Measurements from ENCODE around the gene FOXE3. TPM values are rescaled to one million over a fixed set of nuclear protein-coding genes. Genes with fewer than 3 reads are reported as not detected.

The FOXE3 gene
- total and polyA plus RNA-seq, 2 of the 8 experiments (the other 6 are each of a cell fraction or from before 2014, with no cell fraction given), result 0.18 TPM; not detected in 1

DNA sequence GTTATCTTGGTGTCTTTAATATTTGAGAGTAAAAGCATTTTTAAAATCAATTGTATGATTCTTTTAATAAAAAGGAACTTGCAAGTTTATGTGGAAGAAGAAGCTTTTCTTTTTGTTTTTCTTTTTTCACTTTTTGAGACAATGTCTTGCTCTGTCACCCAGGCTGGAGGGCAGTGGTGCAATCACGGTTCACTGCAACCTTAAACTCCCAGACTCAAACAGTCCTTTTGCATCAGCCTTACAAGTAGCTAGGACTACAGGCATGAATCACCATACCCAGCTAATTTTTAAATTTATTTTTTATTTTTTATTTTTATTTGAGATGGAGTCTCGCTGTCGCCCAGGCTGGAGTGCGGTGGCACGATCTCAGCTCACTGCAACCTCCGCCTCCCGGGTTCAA lies 48.4 kb upstream of the FOXE3 start:
- Histone ChIP-seq H3K4me3 (ENCODE audit: extremely low read depth in 1 of 4, insufficient read depth in 2 of 4, low read depth in 3 of 4, low read length in 4 of 4) (no peak overlapping the region), H3K79me1 (ENCODE audit: low read depth, low read length) (no peaks in the 10 kb centered on the region), H2BK20ac (ENCODE audit: low read length) (no peak overlapping the region), H3K4me2 (ENCODE audit: insufficient read depth in 1 of 2, low read depth in 2 of 2, low read length in 2 of 2) (no peak overlapping the region), H3K14ac (ENCODE audit: insufficient read length) (no peak overlapping the region), H3K27me3 (replicated peaks in 1 of 4; ENCODE audit: control insufficient read depth in 3 of 4, extremely low read depth in 1 of 4, insufficient read depth in 3 of 4, low read length in 3 of 4) (no peaks in the 10 kb centered on the region), H4K8ac (ENCODE audit: extremely low read depth, insufficient read depth, low read length) (no peak overlapping the region), H4K5ac (ENCODE audit: insufficient read length, low read depth, low read length) (no peak overlapping the region), H3K9ac (replicated peaks in 1 of 4; ENCODE audit: extremely low read depth in 1 of 4, low read depth in 3 of 4, low read length in 3 of 4) (no peak overlapping the region), H4K91ac (replicated peaks; ENCODE audit: insufficient read length, low read length) (no peak overlapping the region), H3K27ac (ENCODE audit: low read depth, low read length) (no peak overlapping the region), H3K36me3 (ENCODE audit: control insufficient read depth in 2 of 4, insufficient read depth in 4 of 4, low read length in 3 of 4) (peaks cover 0 to 9% (median 4%) of the 10 kb centered on the region in 4 experiments; a peak in 4 of 8 replicates), H2BK120ac (replicated peaks; ENCODE audit: low read depth, low read length) (no peak overlapping the region), H3K18ac (ENCODE audit: extremely low read depth, low read length) (no peak overlapping the region), H3K4me1 (replicated peaks in 1 of 4; ENCODE audit: control insufficient read depth in 3 of 4, insufficient read depth in 4 of 4, low read length in 3 of 4) (no peaks in the 10 kb centered on the region), H2BK5ac (ENCODE audit: low read depth, low read length) (no peak overlapping the region), H4K20me1 (replicated peaks in 1 of 2; ENCODE audit: control insufficient read depth in 1 of 2, insufficient read depth in 2 of 2, low read length in 2 of 2) (no peaks in the 10 kb centered on the region), H2BK12ac (ENCODE audit: low read depth, low read length) (no peak overlapping the region), H3K56ac (replicated peaks; ENCODE audit: insufficient read length, low read depth, low read length) (no peak overlapping the region), H2BK15ac (ENCODE audit: low read length) (no peak overlapping the region), H3K23me2 (ENCODE audit: low read depth, low read length) (no peaks in the 10 kb centered on the region), H3K79me2 (ENCODE audit: control insufficient read depth in 1 of 2, insufficient read depth in 2 of 2, low read length in 2 of 2) (no peaks in the 10 kb centered on the region), H3K9me3 (ENCODE audit: insufficient read depth in 2 of 2, low read depth in 1 of 2, low read length in 1 of 2) (no peaks in the 10 kb centered on the region), H2AK5ac (ENCODE audit: low read depth, low read length) (no peak overlapping the region), H2AFZ (ENCODE audit: low read length) (no peak overlapping the region), H3K4ac (replicated peaks; ENCODE audit: insufficient read length, low read depth, low read length) (no peak overlapping the region), H3K23ac (ENCODE audit: insufficient read length) (no peak overlapping the region)
- WGBS, 2 experiments (ENCODE audit: extremely low coverage in 1 of 2, insufficient coverage in 1 of 2, insufficient read length in 1 of 2, insufficient replicate concordance in 2 of 2, low coverage in 1 of 2, low lambda C conversion rate in 2 of 2, missing lambda C conversion rate in 1 of 2), result 92% methylated on average over 7 of the region's 7 CpGs; no CpG with 5 or more reads in 1 of the 2 experiments
- ChIA-PET CTCF (ENCODE audit: partially characterized antibody) (interaction anchor here (1.4 kb wide), 1 partner anchor 65 kb away, joined by 3 read pairs; no protein-coding TSS in a partner anchor), POLR2A (ENCODE audit: partially characterized antibody) (no interaction called here)
- DNase-seq (ENCODE audit: low read depth in 1 of 2, low spot score in 2 of 2) (no peak), FAIRE-seq (no peak)
- no peak for TF ChIP-seq NRF1 (IDR thresholded peaks at IDR 0.05; ENCODE audit: low read depth, low read length)
- TF ChIP-seq, protein P1, sequence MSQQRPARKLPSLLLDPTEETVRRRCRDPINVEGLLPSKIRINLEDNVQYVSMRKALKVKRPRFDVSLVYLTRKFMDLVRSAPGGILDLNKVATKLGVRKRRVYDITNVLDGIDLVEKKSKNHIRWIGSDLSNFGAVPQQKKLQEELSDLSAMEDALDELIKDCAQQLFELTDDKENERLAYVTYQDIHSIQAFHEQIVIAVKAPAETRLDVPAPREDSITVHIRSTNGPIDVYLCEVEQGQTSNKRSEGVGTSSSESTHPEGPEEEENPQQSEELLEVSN (IDR thresholded peaks at IDR 0.05), result no peak
- no peak for TF ChIP-seq POLR2AphosphoS5 (IDR thresholded peaks at IDR 0.05; ENCODE audit: low read depth, low read length)
- no peak for TF ChIP-seq CBX8 (IDR thresholded peaks at IDR 0.05; ENCODE audit: borderline replicate concordance, low read depth, low read length)
- no peak for TF ChIP-seq SRF (IDR thresholded peaks at IDR 0.05; ENCODE audit: low read depth, low read length)

Data from H1 (cell line).